K562 (cell line): Measurements from ENCODE around the gene DOK4. TPM values are rescaled to one million over a fixed set of nuclear protein-coding genes. Genes with fewer than 3 reads are reported as not detected.
A peak's percentile ranks its signal among the peaks of the same experiment; 100 is the strongest.

Experiments
- ATAC-seq: fragments of 200-7000 bp; cut with Tn5 transposase; 3 replicates; pipeline ENCODE4 v1.9.1; 2020; ENCODE audit warnings: moderate library complexity
- BruUV-seq: library from RNA; stranded (reverse); fragments of 400-500 nt; replicated peaks from 2 replicates; lab custom pipeline; 2021; lab: Mats Ljungman, UMichigan
- CTCF ChIA-PET: fragments of 300-600 bp; formaldehyde crosslinking; extraction: SDS; loops from one replicate; lab custom pipeline; 2021; ENCODE audit warnings: low intra/inter-chr PET ratio; lab: Yijun Ruan, JAX
- POLR2A ChIA-PET: fragments of 300-600, 350-650 bp; sonication (Branson Sonifier 250); formaldehyde crosslinking; extraction: SDS; loops from one replicate; lab custom pipeline; 2021; ENCODE audit warnings: antibody characterized with exemption, inconsistent platforms; lab: Yijun Ruan, JAX
- DNase-seq, 4 experiments: peaks; one replicate each; pipeline versions ENCODE4 v3.0.0 to v3.0.0-alpha.2; 2011 to 2018; ENCODE audit warnings: low spot score in 3 of 4, mixed read lengths in 3 of 4; ENCODE audit errors: extremely low read depth in 1 of 4
- FAIRE-seq: peaks from 2 replicates; lab custom pipeline; 2011; peaks lifted over from hg19 to GRCh38; lab: Jason Lieb, UNC
- H2AFZ ChIP-seq: 2 replicates; pipeline ENCODE4 v1.6.0; 2011; ENCODE audit warnings: low read depth, low read length, control low read depth, inconsistent platforms
- H3K27ac ChIP-seq: fragments of 200-600 bp; 3 replicates; pipeline ENCODE4 v1.8.0; 2011; ENCODE audit warnings: low read depth, mild to moderate bottlenecking, control low read depth, inconsistent platforms, low read length, moderate library complexity, mixed read lengths; ENCODE audit errors: extremely low read depth
- H3K27me3 ChIP-seq, 2 experiments: fragments of 300-600 bp in 1 of 2; 2 replicates in 1 of 2; 3 replicates in 1 of 2; pipeline versions ENCODE4 v1.6.0 to v1.8.0; 2011; ENCODE audit warnings: inconsistent platforms in 2 of 2, low read length in 2 of 2, mild to moderate bottlenecking in 1 of 2, mixed read lengths in 1 of 2, moderate library complexity in 1 of 2; ENCODE audit not compliant: control insufficient read depth in 2 of 2, insufficient read depth in 2 of 2
- H3K36me3 ChIP-seq: fragments of 300-600 bp; 3 replicates; pipeline ENCODE4 v1.8.0; 2011; ENCODE audit warnings: mild to moderate bottlenecking, low read length, inconsistent platforms; ENCODE audit not compliant: control insufficient read depth, insufficient read depth
- H3K4me1 ChIP-seq, 2 experiments: fragments of 200-600 bp in 1 of 2; replicated peaks in 1 of 2; 2 replicates in 1 of 2; 3 replicates in 1 of 2; pipeline versions ENCODE4 v1.5.1 to v1.8.0; 2011; ENCODE audit warnings: inconsistent platforms in 2 of 2, low read length in 2 of 2, mild to moderate bottlenecking in 1 of 2, mixed read lengths in 1 of 2, moderate library complexity in 1 of 2; ENCODE audit not compliant: control insufficient read depth in 2 of 2, insufficient read depth in 2 of 2
- H3K4me2 ChIP-seq: 2 replicates; pipeline ENCODE4 v1.6.1; 2011; ENCODE audit warnings: low read length, control low read depth, inconsistent platforms, mixed read lengths; ENCODE audit not compliant: insufficient read depth
- H3K4me3 ChIP-seq: fragments of 200-600 bp; sonication (generic), shearing (Covaris generic); 2 replicates; pipeline ENCODE4 v1.5.1; 2016; ENCODE audit warnings: control low read depth, inconsistent platforms
- H3K79me2 ChIP-seq: fragments of 200-600 bp; 3 replicates; pipeline ENCODE4 v1.8.0; 2011; ENCODE audit warnings: low read length, inconsistent platforms; ENCODE audit not compliant: control insufficient read depth, insufficient read depth
- H3K9ac ChIP-seq, 2 experiments: 2 replicates each; pipeline versions ENCODE4 v1.6.0 to v1.6.1; 2011; ENCODE audit warnings: low read depth in 2 of 2, low read length in 2 of 2, control low read depth in 1 of 2, inconsistent platforms in 1 of 2, mild to moderate bottlenecking in 1 of 2, mixed read lengths in 1 of 2; ENCODE audit not compliant: insufficient read depth in 1 of 2
- H3K9me1 ChIP-seq: one replicate; pipeline ENCODE4 v1.6.0; 2011; ENCODE audit warnings: inconsistent platforms, mild to moderate bottlenecking, low read length, moderate library complexity; ENCODE audit not compliant: control insufficient read depth, insufficient read depth
- H3K9me3 ChIP-seq: replicated peaks from 2 replicates; pipeline ENCODE4 v1.5.1; 2011; ENCODE audit warnings: low read depth, low read length, inconsistent platforms; ENCODE audit not compliant: control insufficient read depth, insufficient read depth
- H4K20me1 ChIP-seq: replicated peaks from 2 replicates; pipeline ENCODE4 v1.6.1; 2011; ENCODE audit warnings: low read length, inconsistent platforms, mixed read lengths; ENCODE audit not compliant: control insufficient read depth, insufficient read depth
- FUS ChIP-seq: fragments of 200-400 bp; formaldehyde crosslinking; optimal IDR thresholded peaks from 2 replicates; pipeline ENCODE3; 2017; ENCODE audit warnings: low read depth, low read length
- GTF2E2 ChIP-seq: fragments of 200-800 bp; sonication (Bioruptor generic); IDR thresholded peaks from 2 replicates; pipeline ENCODE4 v1.6.1; 2016; ENCODE audit warnings: missing genetic modification characterization, missing compliant biosample characterization
- KDM2B ChIP-seq: fragments of 250-450 bp; sonication (Bioruptor Pico); IDR thresholded peaks from 2 replicates; pipeline ENCODE4 v1.8.0; 2021; ENCODE audit warnings: mild to moderate bottlenecking, moderate library complexity
- NRF1 ChIP-seq, 2 experiments: fragments of 450-650 bp; IDR thresholded peaks in 1 of 2; conservative IDR thresholded peaks in 1 of 2; 2 replicates each; pipeline ENCODE4 v1.6.1; 2014; ENCODE audit warnings: mild to moderate bottlenecking in 2 of 2
- XRCC3 ChIP-seq: fragments of 450-650 bp; IDR thresholded peaks from 2 replicates; pipeline ENCODE4 v1.6.1; 2017; ENCODE audit warnings: mild to moderate bottlenecking, moderate library complexity
- ZBTB33 ChIP-seq: sonication (generic); formaldehyde crosslinking; IDR thresholded peaks from 2 replicates; pipeline ENCODE4 v1.8.1; 2023; ENCODE audit warnings: mild to moderate bottlenecking, missing genetic modification reagents
- ZFP36 ChIP-seq: fragments of 150-350 bp; IDR thresholded peaks from 2 replicates; pipeline ENCODE4 v1.6.1; 2018; ENCODE audit warnings: low read length, low read depth; ENCODE audit not compliant: partially characterized antibody
- WGBS: fragments of 100-300 bp; shearing (Covaris generic); methylation state at CpG from one replicate; pipeline ENCODE4 v1.1.6; 2016; ENCODE audit warnings: low coverage, mixed read lengths; ENCODE audit not compliant: insufficient coverage; ENCODE audit errors: missing lambda C conversion rate; 5-methylcytosine and 5-hydroxymethylcytosine counted together
- in situ Hi-C: fragments of 300-500 bp; cut with MboI; formaldehyde crosslinking; loops from 4 replicates; pipeline ENCODE4 v1.15.0; 2018; ENCODE audit warnings: inconsistent platforms, mixed read lengths
- intact Hi-C: fragments of 100-400 bp; cut with micrococcal nuclease; formaldehyde crosslinking; loops from 2 replicates; pipeline ENCODE4 v1.14.2; 2022
- polyA plus RNA-seq, 8 experiments: library from polyadenylated mRNA; depleted of rRNA in 4 of 8; stranded (reverse) in 5 of 8; unstranded in 3 of 8; fragments of >200 nt; fragmentation: Nextera tagmentation in 2 of 8; fragmentation: Illumina TruSeq in 1 of 8; extraction: Ambion mirVana in 2 of 8; extraction: Trizol in 1 of 8; gene quantifications; 2 replicates each; pipeline versions ENCODE4 v1.2.1 to v1.2.3, GENCODE V29; 2011 to 2014; ENCODE audit warnings: inconsistent platforms in 1 of 8, missing spikeins in 1 of 8
- total RNA-seq, 7 experiments: library from RNA; depleted of rRNA in 6 of 7; stranded (reverse); fragments of >200 nt in 6 of 7; fragmentation: Illumina TruSeq in 2 of 7; extraction: Trizol in 2 of 7; gene quantifications; 2 replicates each; pipeline versions ENCODE4 v1.2.1 to v1.2.3, GENCODE V29; 2011 to 2021; ENCODE audit warnings: low replicate concordance in 1 of 7

DOK4 gene
- total and polyA plus RNA-seq, 9 of the 15 experiments (the other 6 are each of a cell fraction or from before 2014, with no cell fraction given), result 0.10 to 14.4 (median 8.3) TPM

- in situ Hi-C loops, result no loop called here
- intact Hi-C loops, result no loop called here
- H3K4me3 ChIP-seq, result no peak overlapping the region
Observed at GRCh38 chr16:57529391-57530103, 43.3 kb upstream of the DOK4 start.

GRCh38 chr16:57528499-57529390 is 42.5 kb upstream of the DOK4 start:
- no peak overlapping the region for H2AFZ ChIP-seq
- no peaks in the 10 kb centered on the region for H3K79me2 ChIP-seq
- ChIA-PET CTCF (no interaction called here), POLR2A (interaction anchor here (0.5 to 1.1 kb wide), 3 partner anchors 8 to 229 kb away, joined by 3 to 8 read pairs (median 5); no protein-coding TSS in a partner anchor)
- DNase-seq (peak in 1 of 4 experiments; percentile 1), ATAC-seq (no peak), FAIRE-seq (no peak)
- TF ChIP-seq KDM2B (CRISPR knock-in tag) (no peak), GTF2E2 (tag) (no peak), ZBTB33 (CRISPR knock-in tag) (peak; percentile 70; the same call in 1 of the 2 replicates), XRCC3 (no peak)
- H3K4me3 ChIP-seq, result no peak overlapping the region
- H3K4me1 ChIP-seq, result peaks cover 15 to 44% of the 10 kb centered on the region in 2 experiments
- in situ Hi-C loops, result no loop called here
- H3K27ac ChIP-seq, result no peak overlapping the region
- intact Hi-C loops, result no loop called here
- H3K9me1 ChIP-seq, result no peaks in the 10 kb centered on the region
- H3K9me3 ChIP-seq, result no peaks in the 10 kb centered on the region
- no peak overlapping the region for H3K4me2 ChIP-seq
- 99% methylated on average over 37 of the region's 126 CpGs for WGBS
- BruUV-seq, result no TSS peak
- H4K20me1 ChIP-seq, result no peaks in the 10 kb centered on the region
- H3K27me3 ChIP-seq, result no peaks in the 10 kb centered on the region; a peak in 1 of 5 replicates
- H3K9ac ChIP-seq, result no peak overlapping the region
- no peaks in the 10 kb centered on the region for H3K36me3 ChIP-seq

More at GRCh38 chr16:57529391-57530103, 43.3 kb upstream of the DOK4 start:
- ATAC-seq (no peak), FAIRE-seq (no peak), DNase-seq (peak in 1 of 4 experiments; percentile 4)
- Histone ChIP-seq H3K27me3 (no peaks in the 10 kb centered on the region; a peak in 1 of 5 replicates), H4K20me1 (no peaks in the 10 kb centered on the region), H3K4me2 (no peak overlapping the region), H3K9me1 (no peaks in the 10 kb centered on the region), H3K79me2 (no peaks in the 10 kb centered on the region), H3K9ac (no peak overlapping the region), H3K27ac (no peak overlapping the region; the same call in 2 of the 3 replicates), H2AFZ (no peak overlapping the region), H3K9me3 (no peaks in the 10 kb centered on the region), H3K4me1 (peaks cover 22 to 48% of the 10 kb centered on the region in 2 experiments), H3K36me3 (no peaks in the 10 kb centered on the region)
- ChIA-PET POLR2A (no interaction called here), CTCF (no interaction called here)
- 72% methylated on average over 13 of the region's 14 CpGs for WGBS
- no TSS peak for BruUV-seq
- TF ChIP-seq ZFP36 (peak; percentile 77), FUS (no peak), NRF1 (conservative IDR thresholded peaks at IDR 0.05 in 1 of 2, IDR thresholded peaks at IDR 0.05 in 1 of 2) (0 out of 4 replicates have a peak, but pooled peaks have one; percentile 14 to 18)
